ENCODE results near the gene PEX19.

Gene PEX19

DNA sequence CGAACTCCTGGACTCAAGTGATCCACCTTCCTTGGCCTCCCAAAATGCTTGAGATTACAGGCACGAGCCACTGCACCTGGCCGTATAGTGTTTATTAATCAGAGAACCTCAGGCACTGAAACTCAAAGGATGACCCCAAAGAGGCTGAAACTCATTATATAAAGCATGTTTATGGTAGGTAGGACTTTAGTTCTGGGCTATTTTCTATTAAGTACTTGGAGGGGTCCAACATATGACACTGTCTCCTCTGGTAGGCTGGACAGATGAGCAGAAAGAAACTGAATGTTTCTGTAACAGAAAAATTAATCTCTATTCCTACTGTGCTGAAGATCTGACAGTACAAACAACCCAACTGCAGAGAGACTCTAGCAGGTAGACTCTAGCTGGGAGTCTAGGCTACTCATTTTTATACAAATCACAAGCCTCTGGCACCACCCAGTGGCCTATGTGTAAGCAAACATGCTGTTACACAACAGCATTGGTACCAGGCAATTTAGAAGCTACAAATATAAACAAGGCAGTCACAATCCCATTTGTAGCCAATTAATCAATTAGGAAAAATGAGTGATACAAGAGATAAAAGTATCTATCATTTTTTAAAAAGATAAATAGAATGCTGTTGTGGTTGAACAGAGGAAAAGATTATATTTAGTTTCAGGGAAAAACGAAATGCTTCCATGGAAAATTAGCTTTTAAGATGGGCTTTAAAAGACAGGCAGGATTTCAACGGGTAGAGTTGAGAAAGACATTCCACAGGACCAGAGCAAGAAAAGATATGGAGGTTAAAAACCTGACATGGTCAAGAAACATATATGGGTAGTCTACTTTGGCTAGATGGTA, 33.0 kb downstream of the PEX19 start:
- Histone ChIP-seq H3K9me3 (replicated peaks; ENCODE audit: low read length) (no peaks in the 10 kb centered on the region), H3K36me3 (ENCODE audit: insufficient read depth, low read length) (no peaks in the 10 kb centered on the region), H3K27me3 (ENCODE audit: control insufficient read depth, insufficient read depth, low read length) (no peaks in the 10 kb centered on the region), H3K9ac (ENCODE audit: low read depth, low read length) (no peak overlapping the region), H3K4me3 (ENCODE audit: low read length) (no peak overlapping the region), H3K4me1 (ENCODE audit: control insufficient read depth, insufficient read depth, low read length) (peaks cover 31% of the 10 kb centered on the region), H3K4me2 (ENCODE audit: low read length) (no peak overlapping the region)

DNA sequence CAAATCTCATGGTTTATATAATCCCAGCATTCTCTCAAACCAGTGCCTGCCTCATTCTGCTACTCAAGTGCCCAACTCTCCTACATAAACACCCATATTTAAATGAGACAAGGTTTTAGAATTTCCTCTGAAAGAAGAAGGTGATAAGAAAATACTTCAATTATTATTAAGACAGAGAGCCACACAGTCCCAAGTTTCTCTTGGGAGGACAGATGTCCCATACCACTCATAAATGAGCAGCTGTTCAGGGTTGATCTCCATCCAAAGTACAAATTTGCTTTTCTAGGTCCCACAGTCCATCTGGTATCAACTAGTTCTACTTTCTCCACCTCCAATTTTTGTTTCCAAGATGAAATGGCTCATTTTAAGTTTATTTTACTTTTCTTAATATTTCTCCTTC, 33.9 kb downstream of the PEX19 start:
- peak overlapping the region; percentile 16 for H3K9ac ChIP-seq (ENCODE audit: low read depth, low read length)
- H3K9me3 ChIP-seq (replicated peaks; ENCODE audit: low read length) = no peaks in the 10 kb centered on the region
- peaks cover 23% of the 10 kb centered on the region for H3K4me1 ChIP-seq (ENCODE audit: control insufficient read depth, insufficient read depth, low read length)
- H3K4me3 ChIP-seq (ENCODE audit: low read length) = no peak overlapping the region
- H3K27me3 ChIP-seq (ENCODE audit: control insufficient read depth, insufficient read depth, low read length) = no peaks in the 10 kb centered on the region
- no peaks in the 10 kb centered on the region for H3K36me3 ChIP-seq (ENCODE audit: insufficient read depth, low read length)
- H3K4me2 ChIP-seq (ENCODE audit: low read length) = peak overlapping the region; percentile 63

DNA sequence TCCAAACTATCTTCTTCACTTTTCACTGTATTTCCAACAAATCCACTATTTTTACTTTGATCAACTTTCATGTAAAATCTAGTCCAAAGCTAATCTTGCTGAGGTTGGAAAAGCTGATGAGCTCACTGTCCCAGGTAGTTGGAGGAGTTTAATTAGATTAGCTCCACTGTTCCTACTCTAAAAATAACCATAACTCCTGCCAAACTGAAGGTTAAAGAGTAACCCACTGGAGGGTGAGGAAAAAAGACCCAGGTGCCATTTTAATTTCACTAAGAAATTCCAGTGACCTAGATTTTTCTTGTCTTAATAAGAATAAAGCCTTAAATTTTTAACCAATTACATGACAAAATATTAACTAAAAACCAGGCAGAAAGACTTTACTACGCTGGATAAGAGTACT, 37.9 kb downstream of the PEX19 start:
- Histone ChIP-seq H3K27me3 (ENCODE audit: control insufficient read depth, insufficient read depth, low read length) (no peaks in the 10 kb centered on the region), H3K9me3 (replicated peaks; ENCODE audit: low read length) (no peaks in the 10 kb centered on the region), H3K36me3 (ENCODE audit: insufficient read depth, low read length) (peaks cover 16% of the 10 kb centered on the region), H3K9ac (ENCODE audit: low read depth, low read length) (no peak overlapping the region), H3K4me2 (ENCODE audit: low read length) (no peak overlapping the region), H3K4me1 (ENCODE audit: control insufficient read depth, insufficient read depth, low read length) (peaks cover 37% of the 10 kb centered on the region), H3K4me3 (ENCODE audit: low read length) (no peak overlapping the region)

DNA sequence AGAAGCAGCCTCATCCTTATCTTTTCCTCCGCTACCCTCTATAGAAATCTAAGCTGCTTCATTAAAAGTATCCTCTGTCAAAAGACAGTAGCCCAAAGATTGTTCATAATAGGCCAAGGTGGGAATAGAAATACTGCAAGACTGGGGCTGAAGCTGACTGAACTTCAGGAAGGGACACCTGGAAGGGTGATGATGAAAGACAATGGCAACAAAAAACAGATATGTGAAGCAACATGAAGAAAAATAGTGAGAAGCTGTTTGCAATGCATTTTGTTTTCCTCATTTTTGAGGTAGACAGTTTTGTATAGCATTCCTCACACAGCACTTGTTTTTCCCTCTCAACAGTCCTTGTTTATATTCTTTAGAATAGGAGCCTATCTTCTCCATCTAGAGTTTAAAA, 39.5 kb downstream of the PEX19 start:
- no peaks in the 10 kb centered on the region for H3K27me3 ChIP-seq (ENCODE audit: control insufficient read depth, insufficient read depth, low read length)
- H3K4me1 ChIP-seq (ENCODE audit: control insufficient read depth, insufficient read depth, low read length) = peaks cover 31% of the 10 kb centered on the region
- no peak overlapping the region for H3K4me2 ChIP-seq (ENCODE audit: low read length)
- H3K4me3 ChIP-seq (ENCODE audit: low read length) = no peak overlapping the region
- H3K9ac ChIP-seq (ENCODE audit: low read depth, low read length) = no peak overlapping the region
- H3K36me3 ChIP-seq (ENCODE audit: insufficient read depth, low read length) = peaks cover 19% of the 10 kb centered on the region
- H3K9me3 ChIP-seq (replicated peaks; ENCODE audit: low read length) = no peaks in the 10 kb centered on the region

DNA sequence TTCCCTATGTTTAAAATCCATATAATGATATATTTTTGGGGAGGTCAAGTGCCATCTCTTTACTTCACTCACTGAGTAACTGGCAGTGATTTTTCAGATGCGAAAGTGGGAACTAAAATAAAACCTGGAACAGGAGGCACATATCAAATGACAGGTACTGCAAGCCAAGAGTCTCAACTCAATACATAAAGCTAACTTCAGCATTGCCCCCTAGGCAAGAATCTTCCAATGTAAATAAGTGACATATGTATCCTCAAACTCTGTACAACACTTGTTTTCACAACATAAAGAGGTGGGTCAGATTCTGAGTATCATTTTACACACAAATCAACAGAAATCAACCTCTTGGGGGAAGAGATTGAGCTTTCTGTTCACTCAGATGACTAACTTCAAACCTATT, 40.7 kb downstream of the PEX19 start:
- Histone ChIP-seq H3K27me3 (ENCODE audit: control insufficient read depth, insufficient read depth, low read length) (no peaks in the 10 kb centered on the region), H3K4me1 (ENCODE audit: control insufficient read depth, insufficient read depth, low read length) (peaks cover 22% of the 10 kb centered on the region), H3K4me3 (ENCODE audit: low read length) (no peak overlapping the region), H3K36me3 (ENCODE audit: insufficient read depth, low read length) (peaks cover 31% of the 10 kb centered on the region), H3K9me3 (replicated peaks; ENCODE audit: low read length) (no peaks in the 10 kb centered on the region), H3K4me2 (ENCODE audit: low read length) (no peak overlapping the region), H3K9ac (ENCODE audit: low read depth, low read length) (no peak overlapping the region)

DNA sequence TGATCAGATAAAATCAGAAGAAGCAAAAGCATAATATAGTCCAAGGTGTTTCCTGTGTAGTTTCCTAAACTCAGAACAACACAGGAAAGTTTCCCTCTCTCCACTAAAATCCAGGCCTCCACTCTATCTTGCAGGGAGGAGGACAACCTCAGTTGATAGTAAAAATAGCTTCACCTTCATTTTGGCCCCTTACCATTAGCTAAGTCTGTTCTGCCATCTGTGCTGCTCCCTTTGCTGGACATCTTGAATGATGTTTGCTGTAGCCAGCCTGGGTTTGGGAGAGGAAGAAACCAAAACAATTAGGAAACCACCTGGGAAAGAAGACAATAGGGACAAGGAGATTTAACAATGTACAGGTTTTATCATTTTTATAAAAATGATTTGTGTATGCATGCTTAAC, 41.2 kb downstream of the PEX19 start:
- Histone ChIP-seq H3K9me3 (replicated peaks; ENCODE audit: low read length) (no peaks in the 10 kb centered on the region), H3K27me3 (ENCODE audit: control insufficient read depth, insufficient read depth, low read length) (no peaks in the 10 kb centered on the region), H3K4me2 (ENCODE audit: low read length) (no peak overlapping the region), H3K36me3 (ENCODE audit: insufficient read depth, low read length) (peaks cover 35% of the 10 kb centered on the region), H3K9ac (ENCODE audit: low read depth, low read length) (no peak overlapping the region), H3K4me1 (ENCODE audit: control insufficient read depth, insufficient read depth, low read length) (peaks cover 22% of the 10 kb centered on the region), H3K4me3 (ENCODE audit: low read length) (no peak overlapping the region)

DNA sequence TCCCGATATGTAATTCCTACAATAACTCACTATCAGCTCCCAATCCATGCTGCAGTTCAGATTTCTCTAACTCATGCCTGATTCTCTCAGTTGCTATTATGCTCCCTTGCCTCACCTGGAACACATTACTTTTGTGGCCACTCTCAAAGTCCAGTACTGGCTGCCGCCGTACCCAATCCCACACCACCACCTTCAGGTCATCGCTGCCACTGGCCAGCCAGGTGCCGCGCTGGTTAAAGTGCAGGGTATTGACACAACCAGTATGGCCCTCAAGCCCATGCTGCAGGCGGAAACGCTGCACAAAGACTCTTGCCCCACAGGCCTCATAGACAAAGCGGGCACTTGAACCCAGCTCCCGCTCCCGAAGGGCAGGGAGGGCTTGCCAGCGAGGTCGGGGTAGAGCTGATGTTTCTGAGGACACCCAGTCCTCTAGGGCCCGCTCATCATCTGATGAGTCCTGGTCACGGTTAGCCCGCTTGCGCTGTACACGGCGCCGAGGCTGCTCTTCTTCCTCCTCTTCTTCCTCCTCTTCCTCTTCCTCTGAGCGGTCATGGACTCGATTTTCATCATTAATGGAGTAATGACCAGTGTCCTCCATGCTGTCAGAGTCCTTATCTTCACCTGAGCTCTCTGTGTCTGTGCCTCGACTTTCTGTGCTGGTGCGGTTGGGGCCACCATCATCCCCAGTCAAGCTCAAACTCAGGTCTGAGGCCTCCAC, 45.2 kb downstream of the PEX19 start:
- Histone ChIP-seq H3K36me3 (ENCODE audit: insufficient read depth, low read length) (peaks cover 72% of the 10 kb centered on the region), H3K4me1 (ENCODE audit: control insufficient read depth, insufficient read depth, low read length) (peaks cover 6% of the 10 kb centered on the region), H3K4me3 (ENCODE audit: low read length) (no peak overlapping the region), H3K9ac (ENCODE audit: low read depth, low read length) (no peak overlapping the region), H3K4me2 (ENCODE audit: low read length) (no peak overlapping the region), H3K27me3 (ENCODE audit: control insufficient read depth, insufficient read depth, low read length) (no peaks in the 10 kb centered on the region), H3K9me3 (replicated peaks; ENCODE audit: low read length) (no peaks in the 10 kb centered on the region)

DNA sequence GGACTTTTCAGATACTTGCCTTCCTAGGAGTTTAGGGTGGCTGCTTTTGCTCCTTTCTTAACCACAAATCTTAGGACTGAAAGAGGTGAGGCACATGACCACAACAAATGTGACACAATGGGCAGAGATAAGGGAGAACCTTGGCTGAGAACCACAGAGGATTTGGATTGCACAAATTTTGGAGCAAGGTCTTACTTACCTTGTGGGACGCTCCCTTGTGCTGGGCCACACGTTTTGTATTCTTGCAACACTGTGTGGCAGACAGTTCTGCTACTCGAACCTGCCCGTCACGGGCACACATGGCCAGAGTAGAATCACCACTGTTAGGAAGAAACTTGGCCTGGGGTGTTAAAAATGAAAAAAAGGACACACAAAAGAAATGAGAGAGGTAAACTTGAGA, 46.5 kb downstream of the PEX19 start:
- H3K9me3 ChIP-seq (replicated peaks; ENCODE audit: low read length) = no peaks in the 10 kb centered on the region
- no peak overlapping the region for H3K4me2 ChIP-seq (ENCODE audit: low read length)
- no peak overlapping the region for H3K4me3 ChIP-seq (ENCODE audit: low read length)
- peaks cover 70% of the 10 kb centered on the region for H3K36me3 ChIP-seq (ENCODE audit: insufficient read depth, low read length)
- no peak overlapping the region for H3K9ac ChIP-seq (ENCODE audit: low read depth, low read length)
- no peaks in the 10 kb centered on the region for H3K27me3 ChIP-seq (ENCODE audit: control insufficient read depth, insufficient read depth, low read length)
- H3K4me1 ChIP-seq (ENCODE audit: control insufficient read depth, insufficient read depth, low read length) = no peaks in the 10 kb centered on the region

DNA sequence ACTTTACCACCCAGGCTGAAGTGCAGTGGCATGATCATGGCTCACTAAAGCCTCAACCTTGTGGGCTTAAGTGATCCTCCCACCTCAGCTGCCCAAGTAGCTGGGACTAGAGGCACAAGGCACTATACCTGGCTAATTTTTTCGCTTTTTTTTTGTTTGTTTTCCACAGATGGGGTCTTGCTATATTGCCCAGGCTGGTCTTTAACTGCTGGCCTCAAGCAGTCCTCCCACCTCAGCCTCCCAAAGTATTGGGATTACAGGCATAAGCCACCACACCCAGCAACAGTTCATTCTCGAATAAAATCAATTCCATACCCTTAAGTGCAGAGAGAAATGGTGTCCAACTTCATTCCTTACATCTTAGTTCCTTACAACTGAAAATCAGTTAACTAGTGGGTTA, 47.4 kb downstream of the PEX19 start:
- Histone ChIP-seq H3K4me1 (ENCODE audit: control insufficient read depth, insufficient read depth, low read length) (no peaks in the 10 kb centered on the region), H3K4me2 (ENCODE audit: low read length) (no peak overlapping the region), H3K9me3 (replicated peaks; ENCODE audit: low read length) (no peaks in the 10 kb centered on the region), H3K9ac (ENCODE audit: low read depth, low read length) (no peak overlapping the region), H3K4me3 (ENCODE audit: low read length) (no peak overlapping the region), H3K36me3 (ENCODE audit: insufficient read depth, low read length) (peaks cover 71% of the 10 kb centered on the region), H3K27me3 (ENCODE audit: control insufficient read depth, insufficient read depth, low read length) (no peaks in the 10 kb centered on the region)

DNA sequence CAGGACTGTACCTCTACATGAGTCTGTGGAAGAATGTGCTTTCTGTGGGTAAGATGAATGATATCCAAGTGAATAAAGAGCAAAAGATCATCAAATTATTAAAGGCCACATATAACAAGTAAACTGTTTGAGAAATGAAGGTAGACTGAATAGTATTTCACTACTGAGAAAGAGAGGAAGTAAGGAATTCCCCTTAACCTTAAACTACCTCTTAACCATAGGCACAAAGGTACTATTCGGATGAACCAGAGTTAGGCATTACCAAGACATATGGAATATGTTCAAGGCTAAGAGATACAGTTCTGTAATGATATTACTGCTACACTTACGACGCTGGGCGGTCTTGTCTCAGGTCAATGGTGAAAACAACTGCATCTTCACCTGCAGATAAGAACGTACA, 48.1 kb downstream of the PEX19 start:
- no peaks in the 10 kb centered on the region for H3K9me3 ChIP-seq (replicated peaks; ENCODE audit: low read length)
- no peak overlapping the region for H3K4me3 ChIP-seq (ENCODE audit: low read length)
- peaks cover 68% of the 10 kb centered on the region for H3K36me3 ChIP-seq (ENCODE audit: insufficient read depth, low read length)
- no peaks in the 10 kb centered on the region for H3K4me1 ChIP-seq (ENCODE audit: control insufficient read depth, insufficient read depth, low read length)
- no peak overlapping the region for H3K9ac ChIP-seq (ENCODE audit: low read depth, low read length)
- H3K27me3 ChIP-seq (ENCODE audit: control insufficient read depth, insufficient read depth, low read length) = no peaks in the 10 kb centered on the region
- H3K4me2 ChIP-seq (ENCODE audit: low read length) = no peak overlapping the region

DNA sequence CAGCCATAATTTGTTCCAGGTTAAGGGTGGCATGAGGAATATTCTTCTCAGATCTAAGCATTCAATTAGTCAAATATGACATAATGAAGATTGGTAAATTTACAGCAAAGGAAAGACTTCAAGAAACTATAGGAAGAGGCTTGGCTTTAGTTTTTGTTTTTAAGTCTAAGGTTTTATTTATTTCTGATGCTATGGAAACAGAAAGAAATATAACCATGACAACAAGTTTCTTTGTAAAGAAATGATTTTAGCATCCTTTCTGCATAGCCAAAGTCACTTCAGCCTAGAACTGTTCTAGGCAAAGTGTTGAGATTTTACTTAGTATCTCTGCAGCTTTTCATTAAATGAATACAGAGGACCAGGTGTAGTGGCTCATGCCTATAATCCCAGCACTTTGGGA, 52.0 kb downstream of the PEX19 start:
- Histone ChIP-seq H3K4me2 (ENCODE audit: low read length) (no peak overlapping the region), H3K36me3 (ENCODE audit: insufficient read depth, low read length) (peaks cover 69% of the 10 kb centered on the region), H3K27me3 (ENCODE audit: control insufficient read depth, insufficient read depth, low read length) (no peaks in the 10 kb centered on the region), H3K4me3 (ENCODE audit: low read length) (no peak overlapping the region), H3K9ac (ENCODE audit: low read depth, low read length) (no peak overlapping the region), H3K9me3 (replicated peaks; ENCODE audit: low read length) (no peaks in the 10 kb centered on the region), H3K4me1 (ENCODE audit: control insufficient read depth, insufficient read depth, low read length) (no peaks in the 10 kb centered on the region)

DNA sequence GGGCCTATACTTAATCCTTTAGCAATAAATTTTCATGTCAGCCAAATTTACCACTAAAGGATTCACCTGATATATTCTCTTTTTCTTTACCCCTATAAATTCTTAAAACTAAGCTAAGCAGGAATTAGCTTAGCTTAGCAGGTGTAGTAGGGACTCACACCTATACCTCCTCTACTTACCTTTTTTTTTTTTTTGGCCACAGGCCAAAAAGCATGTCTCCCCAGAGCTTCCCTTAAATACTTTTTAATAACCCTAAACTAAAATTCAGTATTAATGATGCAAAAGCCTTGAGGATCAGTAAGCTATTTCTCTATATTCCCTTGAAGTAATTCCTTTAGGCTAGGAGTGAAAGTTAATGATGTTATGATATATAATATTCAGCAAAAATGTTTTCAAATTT, 56.5 kb downstream of the PEX19 start:
- Histone ChIP-seq H3K36me3 (ENCODE audit: insufficient read depth, low read length) (peaks cover 79% of the 10 kb centered on the region), H3K9me3 (replicated peaks; ENCODE audit: low read length) (no peaks in the 10 kb centered on the region), H3K4me2 (ENCODE audit: low read length) (no peak overlapping the region), H3K27me3 (ENCODE audit: control insufficient read depth, insufficient read depth, low read length) (no peaks in the 10 kb centered on the region), H3K9ac (ENCODE audit: low read depth, low read length) (no peak overlapping the region), H3K4me3 (ENCODE audit: low read length) (no peak overlapping the region), H3K4me1 (ENCODE audit: control insufficient read depth, insufficient read depth, low read length) (no peaks in the 10 kb centered on the region)
